ENCODE measurements around the gene NMT2. TPM values are rescaled to one million over a fixed set of nuclear protein-coding genes. Genes with fewer than 3 reads are reported as not detected.

NMT2 gene
- total and polyA plus RNA-seq, 10 of the 15 experiments (the other 5 are each of a cell fraction or from before 2014, with no cell fraction given) = 4.9 to 12.0 (median 9.2) TPM

- TF ChIP-seq WRNIP1 (IDR thresholded peaks at IDR 0.05; ENCODE audit: borderline replicate concordance, low read depth, low read length) (no peak), ZNF592 (IDR thresholded peaks at IDR 0.05) (no peak), MTA2 (IDR thresholded peaks at IDR 0.05; ENCODE audit: low read depth) (no peak), BACH1 (IDR thresholded peaks at IDR 0.05; ENCODE audit: borderline replicate concordance) (no peak), EZH2 (IDR thresholded peaks at IDR 0.05; ENCODE audit: borderline replicate concordance, control insufficient read depth, low read depth, low read length) (no peak), ZZZ3 (IDR thresholded peaks at IDR 0.05; ENCODE audit: control insufficient read depth, insufficient read length, low read depth) (no peak)
These were observed 9.5 kb downstream of the NMT2 start (continued) for GRCh38 chr10:15158972-15159371.

DNA sequence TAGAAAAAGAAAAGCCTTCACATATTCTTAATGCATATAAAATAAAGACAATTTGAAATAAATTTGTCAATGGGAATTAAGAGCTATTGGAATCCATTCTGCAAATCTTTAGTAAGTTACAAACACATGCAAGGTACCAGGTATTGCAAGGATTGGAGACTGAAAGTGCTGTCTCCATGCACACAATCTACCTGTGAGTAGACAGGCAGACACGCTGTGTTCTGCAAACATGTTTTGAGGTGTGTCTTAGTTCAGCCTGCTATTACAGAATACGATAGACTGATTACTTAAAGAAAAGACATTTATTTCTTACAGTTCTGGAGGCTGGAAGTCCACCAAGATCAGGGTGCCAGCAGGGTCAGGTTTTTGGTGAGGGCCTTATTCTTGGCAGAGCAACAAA, 10.0 kb downstream of the NMT2 start:
- CTCF ChIA-PET = no interaction called here

More for the DNA sequence above, 10.0 kb downstream of the NMT2 start:
- ATAC-seq (no peak; the same call in 1 of the 3 replicates), DNase-seq (ENCODE audit: low read depth, low spot score) (no peak), FAIRE-seq (no peak)
- ChIA-PET POLR2A (no interaction called here), RAD21 (ENCODE audit: unreplicated experiment) (interaction anchor here (0.6 kb wide), 1 partner anchor 8 kb away, joined by 3 read pairs; no protein-coding TSS in a partner anchor), SMC1A (ENCODE audit: uncharacterized antibody, unreplicated experiment) (interaction anchor here (1.0 to 1.2 kb wide), 2 partner anchors 8 to 17 kb away, joined by 3 to 5 read pairs; no protein-coding TSS in a partner anchor)
- Histone ChIP-seq H3K4me2 (ENCODE audit: control insufficient read depth, insufficient read depth) (no peak overlapping the region), H3K9ac (ENCODE audit: control insufficient read depth, insufficient read depth, low read length) (no peak overlapping the region), H3K9me3 (replicated peaks; ENCODE audit: control insufficient read depth, insufficient read depth, low read length) (no peaks in the 10 kb centered on the region), H3K36me3 (ENCODE audit: control insufficient read depth in 2 of 2, insufficient read depth in 2 of 2, low read length in 1 of 2) (no peaks in the 10 kb centered on the region), H3K4me1 (ENCODE audit: control insufficient read depth, insufficient read depth, low read length) (no peaks in the 10 kb centered on the region), H3K4me3 (no peak overlapping the region), H4K20me1 (ENCODE audit: control insufficient read depth, insufficient read depth) (no peaks in the 10 kb centered on the region), H3K27me3 (replicated peaks in 1 of 2; ENCODE audit: control insufficient read depth in 2 of 2, insufficient read depth in 2 of 2, low read length in 1 of 2) (no peaks in the 10 kb centered on the region), H2AFZ (ENCODE audit: control insufficient read depth, low read depth, low read length) (no peak overlapping the region), H3K79me2 (ENCODE audit: control insufficient read depth, insufficient read depth, low read length) (peaks cover 1% of the 10 kb centered on the region; the same call in 1 of the 2 replicates), H3K27ac (ENCODE audit: control insufficient read depth, insufficient read depth) (no peak overlapping the region)
- in situ Hi-C loops (cut with MboI) = loop anchor here (25.0 kb wide), 1 partner anchor 1279 kb away; the partner anchor contains the start of gene PTER
- BruUV-seq (replicated peaks) = no TSS peak
- 94% methylated on average over 2 of the region's 2 CpGs for WGBS (ENCODE audit: insufficient coverage, insufficient replicate concordance, low lambda C conversion rate, missing lambda C conversion rate)
- intact Hi-C loops (cut with micrococcal nuclease; ENCODE audit: unreplicated experiment) = no loop called here
- no peak for TF ChIP-seq MYC (IDR thresholded peaks at IDR 0.05; ENCODE audit: insufficient read depth, insufficient read length, insufficient replicate concordance, low read length, severe bottlenecking)
- TF ChIP-seq RELB (IDR thresholded peaks at IDR 0.05; ENCODE audit: low read depth) = no peak
- TF ChIP-seq HSF1 (IDR thresholded peaks at IDR 0.05; ENCODE audit: low read depth, low read length) = no peak

All from GM12878 (cell line).